Endometrium (tissue), 2 donors: ENCODE measurements around the gene PRG2.
"Not testable (repeated sequence)": the region's sequence is repeated elsewhere in the genome, so short reads cannot be mapped to it uniquely, and the experiment has no call there.

Experiments
- FAIRE-seq: peaks from 2 replicates; lab custom pipeline; 2012; peaks lifted over from hg19 to GRCh38; lab: Jason Lieb, UNC
- donor health status: control.
- donor health status: control.

The PRG2 gene

GRCh38 chr11:57364851-57365660, 25.4 kb downstream of the PRG2 start:
- no peak for FAIRE-seq

- FAIRE-seq: no peak
Measured at GRCh38 chr11:57363131-57364080, 27.0 kb downstream of the PRG2 start.

DNA sequence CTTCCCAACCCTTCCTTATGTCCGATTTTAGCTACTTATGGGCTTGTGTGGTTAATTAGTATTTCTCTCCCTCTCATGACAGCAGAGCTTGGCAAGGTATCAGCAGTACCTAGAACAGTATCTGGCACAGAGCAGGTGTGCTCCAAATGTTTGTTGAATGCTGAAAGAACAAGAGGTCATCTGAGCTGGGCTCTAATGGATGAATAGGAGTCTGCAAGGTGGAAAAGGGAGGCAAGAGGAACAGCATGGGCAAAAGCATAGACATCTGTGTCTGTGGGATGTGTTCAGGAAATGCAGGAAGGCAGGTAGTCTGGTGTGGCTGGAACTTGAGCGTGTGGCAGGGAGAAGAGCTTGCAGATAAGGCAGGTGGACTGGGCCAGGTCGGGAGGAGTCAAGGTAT, 28.5 kb downstream of the PRG2 start:
- FAIRE-seq: no peak

- FAIRE-seq: not testable (repeated sequence)
Measured at GRCh38 chr11:57361420-57361819, 29.0 kb downstream of the PRG2 start.

DNA sequence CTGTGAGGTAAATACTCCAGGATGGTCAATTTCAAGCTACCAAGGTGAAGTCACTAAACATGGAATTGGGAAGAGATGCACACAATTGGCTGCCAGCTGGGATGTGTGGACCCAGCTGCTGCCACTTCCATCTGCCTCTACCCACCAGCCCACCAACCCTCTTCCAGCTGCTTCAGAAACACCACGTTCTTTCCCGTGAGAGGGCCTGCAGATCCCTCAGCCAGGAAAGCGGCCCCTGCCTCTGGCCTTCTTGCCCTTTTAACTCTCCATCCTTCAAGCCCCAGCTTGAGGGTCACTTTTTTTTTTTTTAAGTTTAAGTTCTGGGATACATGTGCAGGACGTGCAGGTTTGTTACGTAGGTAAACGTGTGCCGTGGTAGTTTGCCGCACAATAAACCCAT, 29.5 kb downstream of the PRG2 start:
- no peak for FAIRE-seq

- FAIRE-seq: no peak
Measured at GRCh38 chr11:57359896-57360690, 30.4 kb downstream of the PRG2 start.

GRCh38 chr11:57359396-57359795, 31.1 kb downstream of the PRG2 start:
- no peak for FAIRE-seq

DNA sequence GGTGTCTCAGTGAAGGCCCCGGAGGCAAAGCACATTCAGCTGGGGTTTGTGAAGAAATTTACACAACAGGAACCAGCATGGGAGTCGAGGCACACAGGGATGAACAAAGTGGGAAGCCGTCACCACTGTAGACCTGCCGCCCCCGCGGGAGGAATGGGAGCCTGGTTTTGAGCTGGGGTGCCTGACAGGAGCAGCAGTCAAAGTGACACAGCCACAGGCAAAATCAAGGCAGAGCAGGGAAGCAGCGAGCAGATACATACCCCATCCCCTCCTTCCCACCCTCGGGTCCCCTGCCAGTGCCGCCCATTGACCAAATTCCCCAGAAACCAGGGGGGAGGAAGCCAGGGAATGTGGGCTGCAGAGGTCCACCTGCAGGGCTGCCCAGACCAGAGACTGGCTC, 31.5 kb downstream of the PRG2 start:
- no peak for FAIRE-seq

DNA sequence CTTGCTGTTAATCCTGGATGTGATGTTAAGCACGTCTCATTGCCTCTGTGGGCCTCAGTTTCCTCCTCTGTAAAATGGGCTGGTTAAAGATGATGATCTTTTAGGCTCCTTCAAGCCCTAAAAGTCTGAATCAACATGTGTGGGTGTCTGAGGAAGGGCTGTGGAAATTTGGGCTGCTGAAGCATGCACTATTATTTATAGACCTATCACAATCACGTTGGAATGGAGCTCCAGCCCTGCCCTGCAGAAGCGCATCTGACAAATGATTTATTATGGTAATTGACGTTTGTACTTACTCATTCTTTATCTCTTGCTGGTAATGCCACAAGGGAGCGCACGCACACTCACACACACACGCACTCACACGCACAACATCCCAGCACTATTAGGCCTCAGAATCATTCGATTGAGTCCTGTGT, 31.9 kb downstream of the PRG2 start:
- no peak for FAIRE-seq

- no peak for FAIRE-seq
Measured at GRCh38 chr11:57357856-57358255, 32.6 kb downstream of the PRG2 start.

DNA sequence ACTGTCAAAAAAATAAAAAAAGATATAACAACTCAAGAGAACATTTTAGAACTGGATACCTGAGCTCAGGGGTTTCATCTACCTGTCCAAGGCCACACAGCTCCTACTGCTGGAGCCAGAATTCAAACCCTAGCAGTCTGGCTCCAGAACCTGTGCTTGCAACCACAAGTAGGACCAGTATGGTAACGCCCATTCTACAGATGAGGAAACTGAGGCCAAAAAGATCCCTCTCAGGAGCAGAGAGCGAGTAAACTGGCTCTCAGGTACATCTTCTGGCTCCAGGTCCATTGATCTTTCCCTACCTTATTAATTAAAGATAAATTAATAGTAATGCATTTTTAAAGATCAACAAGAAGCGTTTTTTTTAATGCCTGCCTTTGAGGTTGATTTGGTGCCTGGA, 33.1 kb downstream of the PRG2 start:
- FAIRE-seq: no peak

DNA sequence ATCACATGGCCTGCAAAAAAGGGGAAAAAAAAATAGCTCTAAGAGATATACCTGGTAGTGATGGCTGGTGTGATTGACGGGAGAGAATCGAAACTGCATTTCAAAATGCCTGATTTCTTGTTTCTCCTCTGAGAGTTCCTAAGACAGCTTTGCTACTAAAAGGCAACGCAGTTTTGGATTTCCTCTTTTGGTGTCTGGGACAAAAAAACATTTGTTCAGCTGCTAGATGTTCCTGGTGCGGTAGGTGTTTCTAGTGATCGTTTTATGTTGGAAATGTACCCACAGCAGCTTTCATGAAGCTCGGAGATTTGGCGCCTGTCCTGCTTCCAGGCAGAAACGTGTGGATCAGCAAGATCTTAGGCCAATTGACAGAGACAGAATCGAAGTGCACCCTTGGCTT, 34.2 kb downstream of the PRG2 start:
- FAIRE-seq: no peak

DNA sequence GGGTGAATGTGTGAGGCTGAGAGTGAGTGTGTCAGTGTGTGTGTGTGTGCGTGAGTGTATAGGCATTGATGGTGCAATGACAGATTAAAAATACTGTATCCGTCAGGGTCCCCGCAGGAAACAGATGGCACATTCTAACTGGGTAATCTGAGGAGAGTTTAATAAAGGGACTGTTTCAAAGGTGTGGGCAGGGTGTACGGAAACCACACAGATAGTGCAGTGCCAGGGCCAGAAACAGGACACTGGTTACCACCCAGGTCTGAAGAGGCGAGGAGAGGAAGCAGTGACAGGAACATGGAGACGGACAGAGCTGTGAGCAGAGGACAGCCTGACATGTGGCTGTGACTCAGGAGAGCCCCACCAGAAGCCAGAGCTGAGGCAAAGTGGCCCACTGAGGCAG, 35.8 kb downstream of the PRG2 start:
- FAIRE-seq: no peak

GRCh38 chr11:57353852-57354251, 36.6 kb downstream of the PRG2 start:
- no peak for FAIRE-seq

GRCh38 chr11:57353446-57353845, 37.0 kb downstream of the PRG2 start:
- FAIRE-seq: no peak

GRCh38 chr11:57353036-57353435, 37.4 kb downstream of the PRG2 start:
- FAIRE-seq: no peak

- FAIRE-seq: no peak
Measured at GRCh38 chr11:57349491-57350274, 40.8 kb downstream of the PRG2 start.

- no peak for FAIRE-seq
Measured at GRCh38 chr11:57348636-57349313, 41.7 kb downstream of the PRG2 start.

- no peak for FAIRE-seq
Measured at GRCh38 chr11:57348052-57348451, 42.4 kb downstream of the PRG2 start.

DNA sequence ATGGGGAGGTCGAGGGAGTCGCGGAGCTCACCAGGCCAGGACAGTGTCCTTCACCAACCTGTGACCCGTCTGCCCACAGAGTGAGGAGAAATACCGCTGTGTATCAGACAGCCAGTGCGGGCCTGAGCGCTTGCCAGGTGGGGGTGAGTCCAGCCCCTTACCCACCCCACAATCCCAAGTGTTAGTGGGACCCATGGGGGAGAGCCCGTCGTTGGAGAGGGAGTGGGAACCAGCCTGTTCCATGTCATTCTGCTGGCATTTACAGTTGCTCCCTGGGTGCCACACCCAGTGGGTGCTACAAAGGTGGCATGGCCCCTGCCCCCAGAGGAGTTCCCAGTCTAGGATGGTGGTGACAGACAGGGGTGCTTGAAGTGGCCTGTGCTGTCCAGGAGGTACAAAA, 43.1 kb downstream of the PRG2 start:
- FAIRE-seq: no peak
